NCI-H1436 treated with DMSO at 0.1 percent for 48 hours (cell line): ENCODE data around the gene REM1.

Source experiments
- DNase-seq: peaks from one replicate; lab custom pipeline; 2025; lab: John Stamatoyannopoulos, UW

Gene REM1

GRCh38 chr20:31523361-31524283 is 48.5 kb downstream of the REM1 start:
- DNase-seq = no peak

GRCh38 chr20:31527266-31527665 is 52.2 kb downstream of the REM1 start:
- no peak for DNase-seq
